Activated CD4-positive, CD25-positive, alpha-beta regulatory T cell treated with anti-CD3 and anti-CD28 coated beads, Interleukin-2, amount 50 U/mL, for 16 hours (primary cell): ENCODE data around the gene ZNF407.

ENCODE experiments used
- DNase-seq: peaks from one replicate; pipeline ENCODE4 v3.0.0-alpha.2; 2020; ENCODE audit warnings: low read depth, low spot score

ZNF407 gene

GRCh38 chr18:74825460-74825859, 227.8 kb downstream of the ZNF407 start:
- no peak for DNase-seq

GRCh38 chr18:74826572-74826971, 228.9 kb downstream of the ZNF407 start:
- DNase-seq = no peak

DNA sequence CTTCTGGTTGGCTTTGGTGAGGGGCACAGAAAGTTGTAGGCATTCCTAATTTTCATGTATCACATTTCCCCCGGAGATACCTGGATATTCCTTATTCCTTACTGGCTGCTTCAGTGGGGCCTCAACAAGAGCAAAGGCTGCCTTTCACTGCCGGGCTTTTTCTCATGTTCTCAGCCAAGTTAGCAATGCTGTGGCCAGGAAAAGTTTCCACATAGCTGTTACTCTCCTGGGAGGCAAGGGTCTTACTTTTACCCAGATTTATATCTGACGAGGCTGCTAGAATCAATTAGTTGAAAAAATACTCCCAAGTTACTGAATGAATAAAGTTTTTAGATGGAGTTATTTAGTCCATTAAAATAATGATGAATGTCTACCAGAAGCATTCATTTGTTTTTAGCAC, 230.5 kb downstream of the ZNF407 start:
- DNase-seq = no peak

- DNase-seq = no peak
Observed at GRCh38 chr18:74831571-74832250, 234.0 kb downstream of the ZNF407 start.

DNA sequence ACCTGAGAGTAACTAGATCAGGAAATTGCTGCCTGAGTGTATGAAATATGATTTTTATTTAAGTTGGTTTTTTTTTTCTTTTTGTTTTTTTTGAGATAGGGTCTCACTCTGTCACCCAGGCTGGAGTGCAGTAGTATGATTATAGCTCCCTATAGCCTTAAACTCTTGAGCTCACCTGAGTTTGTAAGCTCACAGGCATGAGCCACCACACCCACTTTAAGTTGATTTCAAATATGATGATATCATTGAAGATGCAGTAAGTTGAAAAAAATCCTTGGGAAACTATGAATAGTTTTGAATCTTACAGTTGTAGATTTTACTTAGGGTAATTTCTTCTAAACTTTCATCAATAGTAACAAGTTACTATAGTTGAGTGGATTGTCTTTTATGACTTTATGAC, 234.7 kb downstream of the ZNF407 start:
- DNase-seq = no peak

GRCh38 chr18:74832999-74833398, 235.3 kb downstream of the ZNF407 start:
- no peak for DNase-seq

DNA sequence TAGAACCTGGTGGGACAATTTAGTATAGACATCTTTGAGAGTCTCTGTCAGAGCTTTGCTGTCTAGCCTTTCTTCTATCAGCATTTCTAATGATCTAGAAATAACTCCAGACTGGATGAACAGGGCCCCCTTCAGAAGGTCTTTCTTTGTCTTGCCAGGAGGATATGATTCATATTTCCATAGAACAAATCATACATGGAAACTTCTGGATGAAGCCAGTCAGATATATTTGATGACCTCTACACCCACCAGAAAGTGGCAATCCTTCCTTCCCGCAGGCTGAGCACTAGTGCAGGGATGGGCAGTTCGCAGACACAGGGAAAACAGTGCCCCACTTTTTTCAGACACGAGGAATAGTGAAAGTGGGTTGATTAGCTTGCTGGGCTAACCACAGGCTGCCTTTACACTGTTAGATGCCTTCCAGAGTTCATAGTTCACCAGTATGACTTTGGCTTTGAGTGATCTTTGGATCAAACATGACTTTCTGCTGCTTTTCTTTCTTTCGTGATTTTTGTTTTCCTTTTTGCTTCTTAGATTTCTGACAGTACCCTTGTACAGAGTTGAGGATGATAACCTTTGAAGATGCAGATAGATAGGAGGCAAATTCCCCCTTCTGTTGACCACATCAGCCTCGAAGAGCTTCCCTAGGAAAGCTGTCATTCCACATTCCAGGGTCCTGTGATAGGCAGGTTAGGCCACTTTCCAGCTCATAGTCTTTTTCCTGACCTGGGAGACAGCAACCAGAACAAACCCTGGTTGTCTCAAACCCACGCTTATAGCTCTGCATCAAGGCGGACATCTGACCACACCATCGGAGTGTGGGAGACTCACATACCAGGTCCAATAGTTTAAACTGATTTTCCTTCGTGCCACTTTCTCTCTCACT, 237.0 kb downstream of the ZNF407 start:
- no peak for DNase-seq

DNA sequence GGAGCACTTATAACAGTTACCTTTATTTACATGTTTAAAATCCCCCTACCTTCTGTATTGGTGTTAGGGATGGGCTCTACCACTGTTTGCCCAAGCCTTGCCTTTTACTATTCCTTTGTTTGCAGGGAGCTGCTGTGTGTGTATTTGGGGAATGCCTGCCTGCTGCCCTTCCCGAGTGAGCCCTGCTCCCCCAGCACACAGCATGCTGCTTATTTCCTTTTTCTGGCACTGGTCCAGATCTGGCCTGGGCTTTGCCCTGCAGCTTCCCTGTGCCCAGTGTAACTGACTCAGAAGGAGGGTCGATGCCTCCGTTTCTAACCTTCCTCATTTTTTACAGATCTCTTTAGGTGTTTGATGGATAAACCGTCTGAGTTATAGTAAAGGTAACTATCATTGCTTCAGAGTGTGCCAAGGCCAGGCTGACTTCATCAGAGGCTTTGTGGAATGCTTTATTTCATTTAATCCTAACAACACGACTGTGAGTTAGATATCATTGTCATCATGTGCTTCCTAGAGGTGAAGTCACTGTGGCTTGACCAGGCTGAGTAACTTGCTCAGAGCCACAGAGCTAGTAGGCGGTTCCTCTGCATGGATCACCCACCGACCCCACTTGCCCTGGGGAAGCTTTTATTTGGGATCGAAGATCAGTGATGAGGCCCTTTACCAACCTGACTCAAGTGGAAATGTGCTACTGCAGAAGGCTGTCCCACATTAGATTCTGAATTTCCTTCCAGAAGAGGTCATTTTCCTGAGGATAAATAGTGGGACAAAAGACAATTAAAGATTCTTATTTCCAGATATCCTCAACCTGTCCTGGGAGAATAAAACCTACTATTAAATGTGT, 238.8 kb downstream of the ZNF407 start:
- no peak for DNase-seq

DNA sequence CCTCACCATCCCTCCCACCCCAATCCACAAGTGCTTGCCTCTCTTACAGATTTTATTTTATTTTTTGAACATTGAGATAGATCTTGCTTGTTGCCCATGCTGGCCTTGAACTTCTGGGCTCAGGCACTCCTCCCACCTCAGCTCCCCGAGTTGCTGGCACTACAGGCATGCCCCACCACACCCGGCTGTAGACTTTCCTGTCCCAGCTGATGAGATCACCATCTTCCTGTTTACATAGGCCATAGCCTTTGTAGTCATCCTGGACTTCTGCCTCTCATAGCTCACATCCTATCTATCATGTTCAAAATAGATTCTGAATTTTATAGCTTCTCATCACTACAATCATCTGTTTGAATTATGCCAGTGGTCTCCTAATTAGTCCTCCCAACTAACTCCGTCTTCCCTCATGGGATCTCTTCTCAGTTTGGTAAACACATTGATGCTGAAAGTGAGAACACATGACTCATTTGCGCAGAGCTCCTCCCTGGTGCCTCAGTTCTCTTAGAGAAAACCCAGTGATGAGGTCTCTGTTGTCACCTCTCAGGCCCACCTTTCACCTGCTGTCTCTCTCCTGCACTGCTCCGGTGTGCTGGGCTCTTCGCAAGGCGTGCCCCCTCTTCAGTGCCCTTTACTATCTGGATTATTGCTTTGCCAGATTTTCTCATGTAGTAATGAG, 243.0 kb downstream of the ZNF407 start:
- DNase-seq = no peak

- no peak for DNase-seq
Observed at GRCh38 chr18:74841248-74841647, 243.6 kb downstream of the ZNF407 start.

DNA sequence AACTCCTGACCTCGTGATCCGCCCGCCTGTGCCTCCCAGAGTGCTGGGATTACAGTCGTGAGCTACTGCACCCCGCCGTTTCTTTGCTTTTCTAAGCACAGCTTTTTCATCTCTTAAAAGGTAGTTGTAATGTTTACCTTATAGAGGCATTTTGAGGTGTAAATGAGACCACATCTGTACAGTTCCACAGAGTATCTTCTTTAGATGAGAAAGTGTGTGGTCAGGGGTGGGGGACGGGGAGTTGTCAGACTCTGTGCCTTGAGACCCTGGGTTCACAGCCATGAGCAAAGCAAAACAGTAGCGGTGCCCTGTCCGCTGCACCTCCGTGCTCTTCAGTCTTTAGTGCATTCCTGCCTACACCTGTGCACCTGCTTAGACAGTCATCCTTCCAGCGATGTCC, 251.6 kb downstream of the ZNF407 start:
- no peak for DNase-seq

GRCh38 chr18:74856434-74856833, 258.8 kb downstream of the ZNF407 start:
- DNase-seq = no peak

DNA sequence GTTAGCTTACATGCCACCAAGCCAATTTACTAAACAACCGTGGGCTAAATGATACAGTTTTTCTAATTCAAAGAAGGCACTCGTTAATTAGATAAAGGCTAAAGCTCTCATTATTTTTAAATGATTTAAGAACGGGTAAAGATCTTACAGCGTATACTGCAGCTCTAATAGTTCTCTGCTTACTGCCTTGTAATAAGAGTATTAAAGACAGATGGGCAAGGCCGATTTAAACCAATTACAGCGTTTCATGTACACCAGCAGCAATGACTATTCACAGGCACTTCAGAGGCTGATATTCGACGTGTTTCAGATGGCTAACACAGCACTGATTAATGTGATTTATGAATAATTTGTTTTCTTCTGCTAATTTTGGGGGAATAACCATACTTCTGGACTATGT, 259.3 kb downstream of the ZNF407 start:
- DNase-seq = no peak

DNA sequence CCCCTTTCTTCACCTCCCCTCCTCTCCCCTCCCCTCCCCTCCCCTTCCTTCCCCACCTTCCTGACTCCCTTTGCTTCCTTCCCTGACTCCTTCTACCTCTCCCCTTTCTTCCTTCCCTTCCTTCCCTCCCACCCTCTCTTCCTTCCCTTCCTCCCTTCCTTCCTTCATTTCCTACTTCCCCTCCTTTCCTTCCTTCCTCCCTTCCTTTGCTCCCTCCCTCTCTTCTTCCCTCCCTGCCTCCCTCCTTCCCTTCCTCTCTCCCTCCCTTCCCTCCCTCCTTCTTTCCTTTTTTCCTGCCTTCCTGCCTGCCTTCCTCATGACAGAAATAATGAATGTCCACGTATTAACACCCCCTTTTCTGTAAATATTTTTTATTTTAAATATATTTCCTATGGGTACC, 260.2 kb downstream of the ZNF407 start:
- DNase-seq = no peak

DNA sequence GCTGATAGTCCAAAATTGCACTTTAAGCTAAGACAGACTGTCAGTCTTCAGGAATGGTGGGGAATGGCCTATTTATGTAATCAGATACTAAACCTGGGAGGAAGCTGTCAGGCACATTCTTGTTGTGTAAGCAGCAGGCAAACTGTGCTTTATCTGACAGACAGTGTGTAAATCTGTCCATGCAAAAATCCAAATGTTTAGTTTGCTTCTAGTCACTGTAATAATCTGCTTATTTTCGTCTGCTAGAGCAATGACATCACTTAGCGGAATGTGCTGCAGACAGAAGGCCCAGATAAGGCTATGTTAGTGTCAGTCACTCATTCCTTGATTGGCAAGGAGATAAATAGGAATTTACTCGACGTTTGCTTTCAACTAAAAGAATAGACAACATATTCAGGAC, 263.5 kb downstream of the ZNF407 start:
- no peak for DNase-seq

GRCh38 chr18:74862094-74862493, 264.4 kb downstream of the ZNF407 start:
- DNase-seq = no peak

GRCh38 chr18:74866577-74866976, 268.9 kb downstream of the ZNF407 start:
- no peak for DNase-seq

DNA sequence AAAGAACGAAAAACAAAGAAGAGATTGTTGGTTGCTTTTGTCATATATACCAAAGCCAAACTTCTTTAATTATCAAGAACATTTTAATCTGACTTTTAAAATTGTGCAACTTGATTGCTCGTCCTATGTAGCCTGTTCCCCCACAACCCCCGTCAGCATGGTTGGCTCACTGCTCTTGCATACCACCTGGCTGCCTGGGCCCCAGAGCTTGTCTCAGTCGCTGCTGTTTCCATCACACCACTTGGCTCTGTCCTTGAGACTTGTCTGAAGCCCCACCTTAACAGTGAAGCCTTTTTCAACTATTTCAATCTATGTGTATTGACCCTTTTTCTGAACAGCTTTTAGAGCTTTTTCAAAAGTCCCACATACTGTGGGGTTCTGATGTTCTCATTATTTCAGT, 270.8 kb downstream of the ZNF407 start:
- no peak for DNase-seq

GRCh38 chr18:74869904-74870863, 272.5 kb downstream of the ZNF407 start:
- DNase-seq = no peak

DNA sequence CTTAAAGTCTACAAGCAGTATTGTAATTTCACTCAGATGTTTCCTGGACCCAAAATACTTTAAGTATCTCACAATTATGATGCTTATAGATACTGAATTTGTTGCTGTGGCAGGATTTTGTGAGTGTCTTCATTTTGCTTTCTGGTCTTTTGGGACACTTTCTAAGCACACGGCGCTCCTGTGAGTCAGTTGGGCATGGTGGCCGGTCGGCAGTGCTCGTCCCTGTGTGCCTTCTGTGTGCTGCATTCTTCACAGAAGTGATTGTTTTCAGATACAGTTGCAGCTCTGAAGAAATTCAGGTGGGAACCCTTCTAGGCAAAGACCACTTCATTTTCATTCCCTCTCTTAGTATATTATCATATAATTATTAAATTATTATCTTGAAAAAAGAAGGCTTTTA, 273.3 kb downstream of the ZNF407 start:
- DNase-seq = no peak

DNA sequence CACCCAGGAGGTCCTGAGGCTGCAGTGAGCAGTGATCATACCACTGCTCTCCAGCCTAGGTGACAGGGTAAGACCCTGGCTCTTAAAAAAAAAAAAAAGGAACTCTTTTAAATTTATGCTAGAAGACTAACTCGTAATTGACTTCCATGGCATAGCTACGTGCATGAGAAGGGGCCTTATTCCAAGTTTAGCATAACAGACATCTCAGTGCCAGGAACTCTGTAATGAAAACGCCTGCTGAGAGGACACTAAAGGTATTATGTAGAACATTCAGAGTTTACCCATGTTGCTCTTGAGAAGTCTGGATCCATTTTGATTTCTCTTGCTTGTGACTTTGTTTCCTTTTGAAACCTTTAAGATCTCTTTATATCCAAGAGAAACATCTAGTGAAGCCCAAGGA, 276.0 kb downstream of the ZNF407 start:
- DNase-seq = no peak
